Astrocyte (in vitro differentiated cells and primary cell): ENCODE measurements around the gene POU4F1.

Experiments
- CTCF ChIP-seq: IDR thresholded peaks from 2 replicates; pipeline ENCODE4 v1.5.1; 2011; ENCODE audit warnings: low read depth, mild to moderate bottlenecking, inconsistent platforms, low read length, moderate library complexity; ENCODE audit not compliant: insufficient read depth
- EZH2 ChIP-seq: IDR thresholded peaks from 2 replicates; pipeline ENCODE4 v1.6.1; 2012; ENCODE audit warnings: mild to moderate bottlenecking, low read length, inconsistent platforms; ENCODE audit not compliant: insufficient read depth

GRCh38 chr13:78572459-78572858 lies 30.9 kb downstream of the POU4F1 start:
- TF ChIP-seq CTCF, result no peak
- TF ChIP-seq EZH2, result no peak
